VCaP (cell line): Measurements from ENCODE around the gene NAA35.

Experiments
- H3K27ac ChIP-seq: fragments of 450-650 bp; 2 replicates; pipeline ENCODE4 v1.5.1; 2017
- TF ChIP-seq, protein P1 (sequence below): fragments of 450-650 bp; conservative IDR thresholded peaks from 2 replicates; pipeline ENCODE4 v1.5.1; 2017; ENCODE audit warnings: mild to moderate bottlenecking, moderate library complexity

NAA35 gene

DNA sequence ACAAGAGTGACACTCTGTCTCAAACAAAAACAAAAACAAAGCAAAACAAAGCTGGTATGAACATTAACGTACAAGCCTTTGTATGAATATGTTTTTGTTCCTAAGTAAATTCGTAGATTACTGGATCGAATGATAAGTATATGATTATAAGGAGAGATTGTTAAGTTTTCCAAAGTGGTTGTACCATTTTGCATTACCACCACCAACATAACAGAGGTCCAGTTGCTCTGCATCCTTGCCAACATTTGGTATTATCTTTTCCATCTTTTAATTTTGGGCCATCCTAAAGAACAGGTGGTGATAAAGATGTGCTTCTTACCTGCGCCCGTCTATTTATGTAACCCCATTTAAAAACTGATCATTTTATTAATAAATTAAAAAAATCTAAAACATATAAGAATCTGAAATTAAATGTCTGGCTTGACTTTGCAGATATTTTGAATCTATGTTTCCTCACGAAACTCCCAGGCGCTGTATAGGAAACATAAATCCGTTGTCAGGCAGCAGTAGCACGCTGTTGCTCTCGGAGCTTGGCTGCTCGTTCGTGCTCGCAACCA is 593 bp upstream of the NAA35 start:
- TF ChIP-seq, protein P1, sequence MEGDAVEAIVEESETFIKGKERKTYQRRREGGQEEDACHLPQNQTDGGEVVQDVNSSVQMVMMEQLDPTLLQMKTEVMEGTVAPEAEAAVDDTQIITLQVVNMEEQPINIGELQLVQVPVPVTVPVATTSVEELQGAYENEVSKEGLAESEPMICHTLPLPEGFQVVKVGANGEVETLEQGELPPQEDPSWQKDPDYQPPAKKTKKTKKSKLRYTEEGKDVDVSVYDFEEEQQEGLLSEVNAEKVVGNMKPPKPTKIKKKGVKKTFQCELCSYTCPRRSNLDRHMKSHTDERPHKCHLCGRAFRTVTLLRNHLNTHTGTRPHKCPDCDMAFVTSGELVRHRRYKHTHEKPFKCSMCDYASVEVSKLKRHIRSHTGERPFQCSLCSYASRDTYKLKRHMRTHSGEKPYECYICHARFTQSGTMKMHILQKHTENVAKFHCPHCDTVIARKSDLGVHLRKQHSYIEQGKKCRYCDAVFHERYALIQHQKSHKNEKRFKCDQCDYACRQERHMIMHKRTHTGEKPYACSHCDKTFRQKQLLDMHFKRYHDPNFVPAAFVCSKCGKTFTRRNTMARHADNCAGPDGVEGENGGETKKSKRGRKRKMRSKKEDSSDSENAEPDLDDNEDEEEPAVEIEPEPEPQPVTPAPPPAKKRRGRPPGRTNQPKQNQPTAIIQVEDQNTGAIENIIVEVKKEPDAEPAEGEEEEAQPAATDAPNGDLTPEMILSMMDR, result no peak
- H3K27ac ChIP-seq, result peak overlapping the region; percentile 96

GRCh38 chr9:85941622-85941940 is 635 bp downstream of the NAA35 start:
- peak overlapping the region; percentile 96 for H3K27ac ChIP-seq
- TF ChIP-seq, protein P1, result no peak

DNA sequence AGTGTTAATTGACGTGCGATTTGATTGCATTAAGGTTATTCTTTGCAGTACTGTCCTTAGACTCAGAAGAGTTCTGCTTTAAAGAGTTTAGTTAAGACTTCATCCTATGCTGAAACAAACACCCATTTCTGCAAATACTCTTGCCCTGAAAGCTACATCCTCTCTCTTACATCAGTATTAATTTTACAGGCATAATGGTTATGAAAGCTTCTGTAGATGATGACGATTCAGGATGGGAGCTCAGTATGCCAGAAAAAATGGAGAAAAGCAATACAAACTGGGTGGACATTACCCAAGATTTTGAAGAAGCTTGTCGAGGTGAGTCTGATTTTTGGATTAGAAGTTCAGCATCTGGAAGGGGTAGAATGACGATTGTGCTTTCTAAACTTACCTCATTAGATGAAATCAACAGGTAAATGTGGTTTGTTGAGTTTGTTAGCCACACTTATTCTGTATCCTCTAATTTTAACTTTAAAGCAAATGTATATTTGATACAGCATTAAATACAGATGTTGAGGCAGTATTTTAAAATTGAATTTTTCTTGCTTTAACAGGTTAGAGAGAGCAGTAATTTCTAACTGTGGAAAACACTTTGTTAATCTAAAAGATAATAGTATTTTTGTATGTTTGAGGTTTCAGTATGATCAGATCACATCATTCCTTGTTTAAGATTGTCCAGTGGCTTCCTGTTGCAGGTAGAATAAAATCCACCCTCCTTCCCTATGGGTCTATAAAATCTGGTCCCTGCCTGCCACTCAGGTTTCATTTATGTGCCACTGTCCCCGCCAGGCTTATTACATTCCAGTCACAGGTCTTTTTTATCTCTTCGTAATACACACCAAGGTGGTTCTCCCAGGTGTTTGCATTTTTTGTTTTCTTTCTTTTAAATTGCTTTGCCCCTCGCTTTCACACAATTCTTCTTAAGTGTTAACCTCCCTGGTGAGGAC is 1.3 kb downstream of the NAA35 start:
- TF ChIP-seq, protein P1, result no peak

GRCh38 chr9:85942913-85943709 is 2.2 kb downstream of the NAA35 start:
- TF ChIP-seq, protein P1, result no peak

More for the DNA sequence above, 1.3 kb downstream of the NAA35 start:
- peak overlapping the region; percentile 96 for H3K27ac ChIP-seq

GRCh38 chr9:85943757-85944430 is 2.9 kb downstream of the NAA35 start:
- peak overlapping the region; percentile 96 for H3K27ac ChIP-seq
- TF ChIP-seq, protein P1, result no peak

More at GRCh38 chr9:85942913-85943709, 2.2 kb downstream of the NAA35 start:
- H3K27ac ChIP-seq, result peak overlapping the region; percentile 96

DNA sequence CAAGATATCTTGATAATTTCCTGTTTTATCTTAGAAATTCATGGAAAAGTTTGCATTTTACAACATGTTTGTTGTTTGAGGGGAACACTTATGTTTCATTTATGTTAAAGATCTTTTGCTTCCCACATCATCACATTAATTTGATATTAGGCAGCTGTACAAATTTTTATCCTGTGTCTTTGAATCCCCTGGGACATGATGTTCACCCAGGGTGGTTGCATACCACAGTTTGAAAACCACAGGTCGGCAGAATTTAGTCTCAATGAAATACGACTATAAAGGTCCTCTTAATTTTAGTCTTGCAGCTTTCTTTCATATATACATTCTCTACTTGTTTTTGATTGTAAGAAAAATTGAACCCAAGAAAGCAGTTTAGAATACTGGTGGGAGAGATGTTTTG is 3.7 kb downstream of the NAA35 start:
- TF ChIP-seq, protein P1, result no peak
- no peak overlapping the region for H3K27ac ChIP-seq
